ENCODE data around the gene TVP23A. TPM values are rescaled to one million over a fixed set of nuclear protein-coding genes. Genes with fewer than 3 reads are reported as not detected.

TVP23A gene
- total and polyA plus RNA-seq, 10 of the 15 experiments (the other 5 are each of a cell fraction or from before 2014, with no cell fraction given) = 1.1 to 6.4 (median 2.2) TPM

DNA sequence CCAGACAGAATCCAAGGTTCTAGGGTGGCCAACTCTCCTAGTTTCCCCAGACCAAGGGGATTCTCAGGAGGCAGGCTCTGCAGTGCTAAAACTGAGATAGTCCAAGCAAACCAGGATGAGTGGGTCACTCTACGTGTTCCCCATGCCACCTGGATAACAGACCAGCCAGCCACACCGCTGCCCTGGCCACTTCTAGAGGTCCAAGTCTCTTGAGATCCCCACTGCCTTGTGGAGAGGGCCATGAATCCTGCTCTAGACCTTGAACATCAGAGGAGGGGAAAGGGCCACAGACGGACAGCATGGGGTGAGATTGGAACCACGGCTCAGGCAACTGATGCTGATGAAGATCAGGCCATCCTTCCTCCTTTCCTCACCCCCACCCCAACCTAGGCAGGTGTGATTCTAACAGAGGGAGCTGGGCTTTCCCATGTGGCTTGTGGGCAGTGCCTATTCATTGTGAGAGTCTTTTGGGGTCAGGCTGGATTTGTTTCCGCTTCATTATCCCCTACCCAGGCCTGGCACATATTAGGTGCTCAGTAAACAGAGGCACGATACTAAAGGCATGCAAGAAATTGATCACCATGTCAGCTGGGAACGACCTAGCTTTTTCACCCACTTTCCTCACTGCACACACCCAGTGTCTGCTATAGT, 16.8 kb upstream of the TVP23A start (continued):
- TF ChIP-seq ZNF217 (IDR thresholded peaks at IDR 0.05) = peak; percentile 97
- no peak; the same call in 1 of the 2 replicates for TF ChIP-seq RAD21 (IDR thresholded peaks at IDR 0.05; ENCODE audit: insufficient read depth, low read depth, low read length)
- no peak for TF ChIP-seq MEF2B (IDR thresholded peaks at IDR 0.05; ENCODE audit: partially characterized antibody, poor library complexity, severe bottlenecking)
- peak; percentile 98 for TF ChIP-seq DPF2 (IDR thresholded peaks at IDR 0.05)
- no peak for TF ChIP-seq CHD4 (IDR thresholded peaks at IDR 0.05)
- no peak for TF ChIP-seq NFXL1 (IDR thresholded peaks at IDR 0.05; ENCODE audit: borderline replicate concordance)
- TF ChIP-seq SMC3 (IDR thresholded peaks at IDR 0.05; ENCODE audit: borderline replicate concordance, low read length) = peak; percentile 4; the same call in 1 of the 2 replicates
- TF ChIP-seq ATF7 (IDR thresholded peaks at IDR 0.05; ENCODE audit: low read depth) = peak; percentile 47; the same call in 1 of the 2 replicates
- peak; percentile 89; the same call in 1 of the 2 replicates for TF ChIP-seq ZBED1 (IDR thresholded peaks at IDR 0.05; ENCODE audit: borderline replicate concordance)
- TF ChIP-seq, protein P1, sequence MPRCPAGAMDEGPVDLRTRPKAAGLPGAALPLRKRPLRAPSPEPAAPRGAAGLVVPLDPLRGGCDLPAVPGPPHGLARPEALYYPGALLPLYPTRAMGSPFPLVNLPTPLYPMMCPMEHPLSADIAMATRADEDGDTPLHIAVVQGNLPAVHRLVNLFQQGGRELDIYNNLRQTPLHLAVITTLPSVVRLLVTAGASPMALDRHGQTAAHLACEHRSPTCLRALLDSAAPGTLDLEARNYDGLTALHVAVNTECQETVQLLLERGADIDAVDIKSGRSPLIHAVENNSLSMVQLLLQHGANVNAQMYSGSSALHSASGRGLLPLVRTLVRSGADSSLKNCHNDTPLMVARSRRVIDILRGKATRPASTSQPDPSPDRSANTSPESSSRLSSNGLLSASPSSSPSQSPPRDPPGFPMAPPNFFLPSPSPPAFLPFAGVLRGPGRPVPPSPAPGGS (IDR thresholded peaks at IDR 0.05; ENCODE audit: borderline replicate concordance, insufficient read depth, low read depth, low read length, poor library complexity, severe bottlenecking) = peak; percentile 90

DNA sequence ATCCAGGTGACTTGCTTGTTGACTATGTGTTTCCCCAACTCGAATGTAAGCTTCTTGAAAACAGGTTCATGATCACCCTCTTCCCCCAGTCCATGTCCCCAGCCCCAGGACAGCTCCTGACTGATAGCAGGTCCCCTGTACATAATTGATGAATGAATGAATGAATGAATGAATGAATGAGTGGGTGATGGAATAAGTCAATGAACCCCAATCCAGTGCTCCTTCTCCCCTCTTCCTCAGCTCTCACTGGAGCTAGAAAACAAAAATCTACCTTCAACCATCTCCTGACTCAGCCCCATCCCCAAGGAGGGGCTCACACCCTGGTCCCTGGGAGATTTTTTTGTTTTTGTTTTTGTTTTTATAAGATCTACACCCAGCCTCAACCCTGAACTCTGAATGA, 16.2 kb upstream of the TVP23A start:
- no peaks in the 10 kb centered on the region for H3K36me3 ChIP-seq (ENCODE audit: control insufficient read depth in 2 of 2, insufficient read depth in 2 of 2, low read length in 1 of 2)
- in situ Hi-C loops (cut with MboI) (no loop called here), intact Hi-C loops (cut with micrococcal nuclease; ENCODE audit: unreplicated experiment) (loop anchor here (1.0 to 10.0 kb wide), 3 partner anchors 13 to 80 kb away; no protein-coding TSS in a partner anchor)
- no peaks in the 10 kb centered on the region for H4K20me1 ChIP-seq (ENCODE audit: control insufficient read depth, insufficient read depth)
- no peak overlapping the region for H3K4me3 ChIP-seq
- H3K4me1 ChIP-seq (ENCODE audit: control insufficient read depth, insufficient read depth, low read length) = peaks cover 49% of the 10 kb centered on the region
- no peak for TF ChIP-seq ZBED1 (IDR thresholded peaks at IDR 0.05; ENCODE audit: borderline replicate concordance)
- TF ChIP-seq MEF2B (IDR thresholded peaks at IDR 0.05; ENCODE audit: partially characterized antibody, poor library complexity, severe bottlenecking) = no peak
- TF ChIP-seq ZNF24 (IDR thresholded peaks at IDR 0.05) = peak; percentile 96
- H3K27me3 ChIP-seq (replicated peaks in 1 of 2; ENCODE audit: control insufficient read depth in 2 of 2, insufficient read depth in 2 of 2, low read length in 1 of 2) = no peaks in the 10 kb centered on the region
- ChIA-PET CTCF (interaction anchor here (0.6 to 2.0 kb wide), 4 partner anchors 8 to 446 kb away, joined by 3 to 6 read pairs (median 4); no protein-coding TSS in a partner anchor), POLR2A (interaction anchor here (0.6 to 3.6 kb wide), 6 partner anchors 14 to 1737 kb away, joined by 3 to 25 read pairs (median 6); partner anchors contain the start of gene CIITA), RAD21 (ENCODE audit: unreplicated experiment) (interaction anchor here (1.1 to 5.3 kb wide), 7 partner anchors 14 to 95 kb away, joined by 4 to 39 read pairs (median 10); partner anchors contain the start of genes CIITA and NUBP1), SMC1A (ENCODE audit: uncharacterized antibody, unreplicated experiment) (interaction anchor here (0.9 to 8.3 kb wide), 11 partner anchors 11 to 94 kb away, joined by 3 to 75 read pairs (median 8); partner anchors contain the start of gene CIITA)
- H3K27ac ChIP-seq (ENCODE audit: control insufficient read depth, insufficient read depth) = peak overlapping the region; percentile 33; the same call in 1 of the 2 replicates
- H3K9ac ChIP-seq (ENCODE audit: control insufficient read depth, insufficient read depth, low read length) = no peak overlapping the region
- no peak overlapping the region for H2AFZ ChIP-seq (ENCODE audit: control insufficient read depth, low read depth, low read length)
- no peak overlapping the region for H3K4me2 ChIP-seq (ENCODE audit: control insufficient read depth, insufficient read depth)
- BruUV-seq (replicated peaks) = no TSS peak
- peaks cover 5% of the 10 kb centered on the region for H3K9me3 ChIP-seq (replicated peaks; ENCODE audit: control insufficient read depth, insufficient read depth, low read length)
- ATAC-seq = no peak
- DNase-seq (ENCODE audit: low read depth, low spot score) = no peak
- no peak for FAIRE-seq
- H3K79me2 ChIP-seq (ENCODE audit: control insufficient read depth, insufficient read depth, low read length) = no peaks in the 10 kb centered on the region
- 78% methylated on average over 1 of the region's 1 CpG for WGBS (ENCODE audit: insufficient coverage, insufficient replicate concordance, low lambda C conversion rate, missing lambda C conversion rate)
